Activated naive CD4-positive, alpha-beta T cell treated with anti-CD3 and anti-CD28 coated beads for 36 hours (primary cell): ENCODE results near the gene ZC3HAV1L. TPM values are rescaled to one million over a fixed set of nuclear protein-coding genes. Genes with fewer than 3 reads are reported as not detected.
A peak's percentile ranks its signal among the peaks of the same experiment; 100 is the strongest.
"Not testable (repeated sequence)": the region's sequence is repeated elsewhere in the genome, so short reads cannot be mapped to it uniquely, and the experiment has no call there.

ENCODE experiments used
- CTCF ChIA-PET: fragments of 350-600 bp; sonication (Branson Sonifier 250); formaldehyde crosslinking; loops from one replicate; lab custom pipeline; 2021; ENCODE audit warnings: antibody characterized with exemption; lab: Charles Lee
- DNase-seq: peaks from one replicate; pipeline ENCODE4 v3.0.0-alpha.2; 2020
- H3K27ac Mint-ChIP-seq: one replicate; pipeline ENCODE4 v1.8.0; 2021; ENCODE audit warnings: mild to moderate bottlenecking, mixed read lengths
- H3K27me3 Mint-ChIP-seq: one replicate; pipeline ENCODE4 v1.8.0; 2021; ENCODE audit warnings: low read depth, mixed read lengths
- H3K36me3 Mint-ChIP-seq: one replicate; pipeline ENCODE4 v1.8.0; 2021; ENCODE audit warnings: low read depth, mixed read lengths
- H3K4me1 Mint-ChIP-seq: one replicate; pipeline ENCODE4 v1.8.0; 2021; ENCODE audit warnings: low read depth, mixed read lengths
- H3K4me3 Mint-ChIP-seq: one replicate; pipeline ENCODE4 v1.8.0; 2021; ENCODE audit warnings: mild to moderate bottlenecking, moderate library complexity, mixed read lengths
- H3K9me3 Mint-ChIP-seq: one replicate; pipeline ENCODE4 v1.8.0; 2021; ENCODE audit warnings: mixed read lengths
- intact Hi-C: fragments of 100-400 bp; cut with micrococcal nuclease; formaldehyde crosslinking; loops from one replicate; pipeline ENCODE4 v1.15.1; 2023
- total RNA-seq, 2 experiments: library from RNA; stranded (reverse); gene quantifications; one replicate each; pipeline ENCODE4 v1.2.3, GENCODE V29; 2021

Gene ZC3HAV1L
- total RNA-seq, 2 experiments from 2014 or later = 4.5 to 5.1 TPM

DNA sequence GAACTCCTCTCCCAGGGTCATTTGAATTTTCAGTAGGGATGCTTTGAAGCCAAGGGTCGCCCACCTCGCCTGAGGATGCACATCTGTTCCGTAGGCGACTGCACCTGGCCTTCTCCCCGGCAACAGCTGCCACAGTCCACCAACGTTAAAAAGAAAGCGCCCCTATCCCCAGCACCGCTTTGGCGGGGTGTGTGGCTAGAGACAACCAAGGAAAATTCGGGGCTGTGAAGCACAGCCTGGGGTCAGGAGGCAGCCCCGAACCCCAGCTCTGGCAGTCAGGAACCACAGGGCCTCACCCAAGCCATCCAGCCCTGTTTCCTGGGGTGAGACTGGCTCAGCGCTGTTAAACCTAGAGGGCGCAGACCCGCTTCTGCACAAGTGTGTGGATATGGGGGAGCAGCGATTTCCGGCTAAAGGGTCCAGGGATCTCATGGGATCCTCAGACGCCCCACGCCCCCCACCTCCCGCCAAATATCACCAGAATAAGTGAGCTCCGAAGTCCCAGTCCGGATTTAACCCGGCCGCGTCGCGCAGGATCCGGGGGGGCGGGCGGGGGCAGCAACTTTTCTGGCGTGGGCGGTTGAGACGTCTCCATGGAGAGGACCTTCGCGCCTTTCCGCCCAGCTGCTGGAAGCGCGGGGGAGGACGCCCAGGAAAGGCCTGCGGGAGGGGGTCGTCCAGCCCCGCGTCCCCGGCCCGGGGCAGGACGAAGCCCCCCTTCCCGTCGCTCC, 822 bp downstream of the ZC3HAV1L start:
- CTCF ChIA-PET = interaction anchor here (1.3 kb wide), 1 partner anchor 40 kb away, joined by 5 read pairs; no protein-coding TSS in a partner anchor
- Mint-ChIP-seq H3K36me3 (peaks cover 7% of the 10 kb centered on the region), H3K27ac (no peak overlapping the region), H3K4me1 (peaks cover 18% of the 10 kb centered on the region), H3K27me3 (no peaks in the 10 kb centered on the region), H3K9me3 (no peaks in the 10 kb centered on the region), H3K4me3 (peak overlapping the region; percentile 79)
- intact Hi-C loops = loop anchor here (1.0 to 5.0 kb wide), 3 partner anchors 9 to 327 kb away; partner anchors contain the start of gene FMC1
- peak; percentile 41 for DNase-seq

DNA sequence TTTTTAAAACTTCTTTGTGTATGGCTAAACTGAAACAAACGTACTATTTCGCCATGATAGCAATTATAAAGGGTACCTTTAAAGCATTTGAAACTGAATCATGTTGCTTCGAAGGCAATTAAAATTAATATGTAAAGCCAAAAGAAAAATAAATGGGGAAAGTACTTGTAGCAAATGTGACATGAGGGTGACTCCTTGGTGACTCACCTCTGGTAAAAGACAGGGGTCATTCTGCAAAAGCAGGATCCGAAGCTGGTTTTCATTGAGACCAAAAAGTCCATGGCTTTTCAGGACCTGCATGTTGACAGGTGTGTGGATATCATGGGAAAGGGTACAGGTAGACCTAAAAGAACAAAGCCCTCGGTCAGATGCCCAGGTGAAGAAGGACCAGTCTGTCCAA, 1.5 kb downstream of the ZC3HAV1L start:
- DNase-seq = no peak
- no peaks in the 10 kb centered on the region for H3K9me3 Mint-ChIP-seq
- CTCF ChIA-PET = interaction anchor here (1.3 kb wide), 1 partner anchor 40 kb away, joined by 5 read pairs; no protein-coding TSS in a partner anchor
- H3K27me3 Mint-ChIP-seq = no peaks in the 10 kb centered on the region
- peak overlapping the region; percentile 79 for H3K4me3 Mint-ChIP-seq
- H3K27ac Mint-ChIP-seq = no peak overlapping the region
- peaks cover 12% of the 10 kb centered on the region for H3K36me3 Mint-ChIP-seq
- intact Hi-C loops = no loop called here
- H3K4me1 Mint-ChIP-seq = peaks cover 18% of the 10 kb centered on the region

DNA sequence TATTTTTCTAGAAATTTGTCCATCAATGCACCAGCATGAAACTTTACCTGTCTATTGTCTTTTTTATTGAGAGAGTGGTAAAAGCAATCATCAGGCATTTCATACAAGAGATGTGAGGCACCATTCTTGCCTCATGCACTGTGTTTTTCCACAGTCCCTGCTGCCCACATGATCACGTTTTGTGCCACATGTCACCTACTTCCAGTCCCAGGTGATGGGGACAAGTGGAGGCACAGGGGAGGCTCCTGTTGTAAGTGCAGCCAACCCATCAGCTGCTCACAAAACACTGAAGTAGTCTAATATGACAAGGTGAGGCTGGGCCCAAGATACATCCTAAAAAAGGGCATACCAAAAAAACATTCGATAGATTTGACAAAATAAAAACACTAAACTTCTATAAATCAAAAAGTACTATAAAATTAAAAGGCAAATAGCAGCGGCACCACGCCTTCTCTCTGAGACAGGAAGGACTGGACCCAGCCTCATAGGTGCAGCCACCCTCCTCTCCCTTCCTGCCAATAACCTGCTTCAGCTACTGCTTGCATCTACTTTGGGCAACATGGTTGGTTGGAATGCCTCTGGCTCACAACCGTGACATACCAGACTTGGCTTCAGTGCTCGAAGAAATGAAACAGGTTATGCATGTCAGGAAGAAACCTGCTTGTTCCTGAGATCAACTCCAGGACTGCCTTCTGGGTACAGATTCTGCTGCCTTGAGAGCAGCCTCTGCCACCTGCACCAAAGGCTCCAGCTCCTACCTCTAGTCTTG, 2.3 kb downstream of the ZC3HAV1L start:
- H3K27me3 Mint-ChIP-seq = no peaks in the 10 kb centered on the region
- no peak overlapping the region for H3K4me3 Mint-ChIP-seq

DNA sequence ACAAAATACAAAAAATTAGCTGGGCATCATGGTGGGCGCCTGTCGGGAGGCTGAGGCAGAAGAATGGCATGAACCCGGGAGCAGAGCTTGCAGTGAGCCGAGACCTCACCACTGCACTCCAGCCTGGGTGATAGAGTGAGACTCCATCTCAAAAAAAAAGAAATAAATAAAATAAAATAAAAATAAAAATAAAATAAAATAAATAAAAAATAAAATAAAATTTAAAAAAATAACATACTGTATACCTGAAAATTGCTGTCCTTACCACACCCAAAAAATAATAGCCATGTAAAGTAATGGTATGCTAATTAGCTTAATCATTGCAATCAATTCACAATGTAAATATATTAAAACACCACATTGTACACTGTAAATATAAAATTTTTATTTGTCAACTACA, 3.4 kb downstream of the ZC3HAV1L start:
- no peak overlapping the region for H3K27ac Mint-ChIP-seq
- no peaks in the 10 kb centered on the region for H3K27me3 Mint-ChIP-seq
- H3K4me1 Mint-ChIP-seq = peaks cover 18% of the 10 kb centered on the region
- intact Hi-C loops = no loop called here
- DNase-seq = no peak
- CTCF ChIA-PET = interaction anchor here (0.7 to 1.2 kb wide), 2 partner anchors 14 to 65 kb away, joined by 3 to 5 read pairs; no protein-coding TSS in a partner anchor
- no peak overlapping the region for H3K4me3 Mint-ChIP-seq
- peaks cover 23% of the 10 kb centered on the region for H3K36me3 Mint-ChIP-seq
- no peaks in the 10 kb centered on the region for H3K9me3 Mint-ChIP-seq

More for the DNA sequence above, 2.3 kb downstream of the ZC3HAV1L start:
- H3K9me3 Mint-ChIP-seq = no peaks in the 10 kb centered on the region
- peaks cover 18% of the 10 kb centered on the region for H3K36me3 Mint-ChIP-seq
- intact Hi-C loops = no loop called here
- DNase-seq = no peak
- CTCF ChIA-PET = interaction anchor here (0.6 to 1.2 kb wide), 4 partner anchors 13 to 146 kb away, joined by 3 to 5 read pairs (median 4); no protein-coding TSS in a partner anchor
- no peak overlapping the region for H3K27ac Mint-ChIP-seq
- peaks cover 18% of the 10 kb centered on the region for H3K4me1 Mint-ChIP-seq

- Mint-ChIP-seq H3K4me1 (peaks cover 6% of the 10 kb centered on the region), H3K27me3 (no peaks in the 10 kb centered on the region), H3K27ac (no peak overlapping the region), H3K9me3 (no peaks in the 10 kb centered on the region), H3K4me3 (no peak overlapping the region), H3K36me3 (peaks cover 37% of the 10 kb centered on the region)
- no peak for DNase-seq
- intact Hi-C loops = no loop called here
- CTCF ChIA-PET = interaction anchor here (4.4 kb wide), 1 partner anchor 11 kb away, joined by 19 read pairs; no protein-coding TSS in a partner anchor
Observed at GRCh38 chr7:139029353-139029752, 6.5 kb downstream of the ZC3HAV1L start.

DNA sequence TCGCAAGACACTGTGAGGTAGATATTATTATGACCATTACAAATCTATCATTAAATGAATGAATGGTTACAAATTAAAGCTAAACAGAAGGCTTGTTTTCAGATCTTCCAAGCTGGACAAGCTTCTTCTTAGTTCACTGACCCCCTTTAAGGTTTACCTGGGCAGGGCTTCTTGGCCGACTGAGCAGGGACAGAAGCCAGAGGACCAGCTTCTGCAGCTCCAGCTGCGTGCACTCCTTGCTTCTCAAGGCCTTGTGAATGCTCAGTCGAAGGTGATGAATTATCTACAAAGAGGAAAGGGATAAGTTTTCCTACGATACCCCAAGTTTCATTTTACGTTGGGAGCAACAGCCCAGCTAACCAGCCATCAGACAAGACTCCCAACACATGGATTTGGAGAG, 9.3 kb downstream of the ZC3HAV1L start:
- no peaks in the 10 kb centered on the region for H3K4me1 Mint-ChIP-seq
- no peak overlapping the region for H3K4me3 Mint-ChIP-seq
- no peaks in the 10 kb centered on the region for H3K9me3 Mint-ChIP-seq
- intact Hi-C loops = no loop called here
- CTCF ChIA-PET = interaction anchor here (4.4 kb wide), 1 partner anchor 8 kb away, joined by 19 read pairs; no protein-coding TSS in a partner anchor
- H3K27ac Mint-ChIP-seq = no peak overlapping the region
- no peaks in the 10 kb centered on the region for H3K27me3 Mint-ChIP-seq
- DNase-seq = no peak
- H3K36me3 Mint-ChIP-seq = peaks cover 38% of the 10 kb centered on the region

- CTCF ChIA-PET = interaction anchor here (4.4 kb wide), 1 partner anchor 8 kb away, joined by 19 read pairs; no protein-coding TSS in a partner anchor
- H3K4me1 Mint-ChIP-seq, H3K27me3 Mint-ChIP-seq, intact Hi-C loops, H3K4me3 Mint-ChIP-seq, DNase-seq, H3K27ac Mint-ChIP-seq, H3K9me3 Mint-ChIP-seq: not testable (repeated sequence)
- peaks cover 36% of the 10 kb centered on the region for H3K36me3 Mint-ChIP-seq
Observed at GRCh38 chr7:139025861-139026260, 10.0 kb downstream of the ZC3HAV1L start.

DNA sequence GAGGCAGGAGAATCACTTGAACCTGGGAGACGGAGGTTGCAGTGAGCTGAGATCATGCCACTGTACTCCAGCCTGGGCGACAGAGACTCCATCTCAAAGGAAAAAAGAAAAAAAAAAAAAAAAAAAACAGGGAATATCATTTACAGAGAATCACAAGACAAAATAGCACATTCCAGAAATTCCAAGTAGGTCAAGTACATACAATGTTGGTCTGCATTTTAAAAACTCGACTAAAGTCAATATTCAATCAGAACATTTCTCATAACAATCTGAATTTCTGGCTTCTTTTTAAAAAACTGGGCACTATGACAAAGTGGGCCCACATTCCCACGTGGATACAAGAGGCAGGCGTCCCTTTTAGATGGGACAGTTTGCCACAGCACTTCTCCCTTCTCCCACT, 12.8 kb downstream of the ZC3HAV1L start:
- peaks cover 20% of the 10 kb centered on the region for H3K36me3 Mint-ChIP-seq
- H3K9me3 Mint-ChIP-seq = no peaks in the 10 kb centered on the region
- H3K27ac Mint-ChIP-seq = no peak overlapping the region
- H3K4me3 Mint-ChIP-seq = no peak overlapping the region
- DNase-seq = no peak
- no peaks in the 10 kb centered on the region for H3K27me3 Mint-ChIP-seq
- H3K4me1 Mint-ChIP-seq = no peaks in the 10 kb centered on the region
- intact Hi-C loops = no loop called here
- CTCF ChIA-PET = no interaction called here

DNA sequence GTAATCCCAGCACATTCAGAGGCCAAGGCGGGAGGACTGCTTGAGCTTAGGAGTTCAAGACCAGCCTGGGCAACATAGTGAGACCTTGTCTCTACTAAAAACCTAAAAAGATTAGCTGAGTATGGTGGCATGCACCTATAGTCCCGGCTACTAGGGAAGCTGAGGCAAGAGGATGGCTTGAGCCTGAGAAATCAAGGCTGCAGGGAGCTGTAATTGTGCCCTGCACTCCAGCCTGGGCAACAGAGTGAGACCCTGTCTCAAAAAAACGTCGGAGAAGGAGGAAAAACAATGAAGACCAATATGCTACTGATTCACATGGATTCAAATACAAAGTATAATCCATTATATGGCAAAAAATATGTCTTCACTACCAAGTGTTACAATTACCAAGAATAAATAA, 13.6 kb downstream of the ZC3HAV1L start:
- intact Hi-C loops = no loop called here
- H3K4me1 Mint-ChIP-seq = peaks cover under 1% of the 10 kb centered on the region
- no peak for DNase-seq
- H3K27me3 Mint-ChIP-seq = no peaks in the 10 kb centered on the region
- H3K9me3 Mint-ChIP-seq = no peaks in the 10 kb centered on the region
- CTCF ChIA-PET = interaction anchor here (0.6 to 1.2 kb wide), 2 partner anchors 36 to 136 kb away, joined by 3 to 4 read pairs; no protein-coding TSS in a partner anchor
- peaks cover 16% of the 10 kb centered on the region for H3K36me3 Mint-ChIP-seq
- no peak overlapping the region for H3K4me3 Mint-ChIP-seq
- no peak overlapping the region for H3K27ac Mint-ChIP-seq

DNA sequence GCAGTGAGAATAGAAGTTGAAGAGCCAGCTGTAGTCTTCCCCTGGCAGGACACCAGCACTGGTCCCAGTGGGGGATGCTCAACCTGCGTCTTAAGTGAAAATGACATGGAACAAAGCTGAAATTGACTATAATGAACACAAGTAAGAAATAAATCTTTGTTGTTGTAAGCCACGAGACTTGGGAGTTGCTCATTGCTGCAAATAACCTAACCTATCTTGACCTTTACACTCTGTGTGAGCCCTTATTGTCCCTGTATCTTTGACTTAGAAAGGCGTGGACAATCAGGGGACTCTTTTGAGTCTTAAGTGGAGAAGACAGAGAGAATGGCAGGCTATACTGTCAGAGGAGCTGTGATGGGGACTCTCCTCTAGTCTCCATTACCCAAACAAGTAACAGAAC, 16.9 kb downstream of the ZC3HAV1L start:
- Mint-ChIP-seq H3K27ac (no peak overlapping the region), H3K36me3 (peaks cover 4% of the 10 kb centered on the region), H3K27me3 (no peaks in the 10 kb centered on the region), H3K4me3 (no peak overlapping the region), H3K4me1 (peaks cover 4% of the 10 kb centered on the region), H3K9me3 (no peaks in the 10 kb centered on the region)
- no peak for DNase-seq
- CTCF ChIA-PET = interaction anchor here (0.6 to 4.0 kb wide), 6 partner anchors 9 to 600 kb away, joined by 3 to 19 read pairs (median 6); partner anchors contain the start of gene FMC1
- intact Hi-C loops = no loop called here

DNA sequence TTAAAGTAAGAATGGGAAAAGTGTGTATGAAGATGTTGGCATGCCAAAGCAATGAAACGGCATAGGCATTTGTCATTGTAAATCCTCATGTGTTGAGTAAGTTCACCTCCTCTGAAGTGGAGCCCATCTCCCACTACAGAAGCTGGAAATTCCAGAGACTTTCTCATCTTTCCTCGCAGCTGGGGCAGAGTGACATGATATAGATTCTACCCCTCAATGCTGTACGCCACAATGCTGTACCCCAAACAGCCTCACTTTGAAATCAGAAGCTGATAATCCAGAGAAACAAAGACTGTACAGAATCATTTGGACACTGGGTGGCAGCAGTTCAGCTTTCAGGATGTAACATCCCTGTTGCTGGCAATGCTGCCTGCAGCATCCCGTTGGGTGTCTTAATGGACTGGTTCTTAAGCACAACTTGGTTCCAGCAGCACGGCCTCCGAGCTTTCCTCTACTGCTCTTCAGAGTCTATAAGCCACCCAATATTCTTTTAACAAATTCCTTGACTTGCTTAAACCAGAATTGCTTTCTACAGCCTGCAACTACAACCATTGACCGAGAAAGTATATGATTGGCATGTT, 18.8 kb downstream of the ZC3HAV1L start:
- no peak overlapping the region for H3K4me3 Mint-ChIP-seq
- intact Hi-C loops = loop anchor here (1.0 kb wide), 4 partner anchors 8 to 131 kb away; no protein-coding TSS in a partner anchor
- peak; percentile 80 for DNase-seq
- peaks cover 4% of the 10 kb centered on the region for H3K4me1 Mint-ChIP-seq
- H3K27me3 Mint-ChIP-seq = no peaks in the 10 kb centered on the region
- no peak overlapping the region for H3K27ac Mint-ChIP-seq
- H3K36me3 Mint-ChIP-seq = no peaks in the 10 kb centered on the region
- no peaks in the 10 kb centered on the region for H3K9me3 Mint-ChIP-seq
- CTCF ChIA-PET = interaction anchor here (0.7 to 4.0 kb wide), 28 partner anchors 9 to 483 kb away, joined by 3 to 19 read pairs (median 4); no protein-coding TSS in a partner anchor

GRCh38 chr7:139011373-139011772, 24.5 kb downstream of the ZC3HAV1L start:
- Mint-ChIP-seq H3K4me1 (no peaks in the 10 kb centered on the region), H3K36me3 (no peaks in the 10 kb centered on the region), H3K9me3 (no peaks in the 10 kb centered on the region), H3K4me3 (no peak overlapping the region), H3K27me3 (no peaks in the 10 kb centered on the region), H3K27ac (no peak overlapping the region)
- DNase-seq = no peak
- intact Hi-C loops = no loop called here
- CTCF ChIA-PET = interaction anchor here (0.5 to 0.7 kb wide), 2 partner anchors 368 to 1009 kb away, joined by 3 read pairs; partner anchors contain the start of gene CREB3L2
